CD4-positive, alpha-beta T cell treated with Interleukin-15 for 4 hours (primary cell): ENCODE results near the gene HEXIM1.

Experiments used
- DNase-seq: peaks from one replicate; pipeline ENCODE4 v3.0.0-alpha.2; 2020; ENCODE audit warnings: low spot score

HEXIM1 gene

GRCh38 chr17:45129940-45130680 is 18.2 kb upstream of the HEXIM1 start:
- no peak for DNase-seq

GRCh38 chr17:45130681-45131615 is 17.3 kb upstream of the HEXIM1 start:
- DNase-seq, result no peak

GRCh38 chr17:45131616-45132319 is 16.5 kb upstream of the HEXIM1 start:
- peak; percentile 23 for DNase-seq

GRCh38 chr17:45132320-45132571 is 16.0 kb upstream of the HEXIM1 start, which contains the start of gene PLCD3:
Gene PLCD3 (minus strand): TSS chr17:45132515. CDS start chr17:45132410, 105 bp downstream.
- DNase-seq, result peak; percentile 61

GRCh38 chr17:45132572-45133463 is 15.5 kb upstream of the HEXIM1 start:
- DNase-seq, result peak; percentile 59

- DNase-seq, result peak; percentile 97
Measured at GRCh38 chr17:45135192-45135977, 12.9 kb upstream of the HEXIM1 start, which contains the start of gene ACBD4. Gene ACBD4 (plus strand): TSS chr17:45135687. CDS start chr17:45136145, 458 bp downstream.

GRCh38 chr17:45135978-45136791 is 12.1 kb upstream of the HEXIM1 start:
- no peak for DNase-seq

- DNase-seq, result no peak
Measured at GRCh38 chr17:45136846-45137560, 11.3 kb upstream of the HEXIM1 start.

- no peak for DNase-seq
Measured at GRCh38 chr17:45137561-45138305, 10.5 kb upstream of the HEXIM1 start.

- DNase-seq, result no peak
Measured at GRCh38 chr17:45138911-45139532, 9.3 kb upstream of the HEXIM1 start.

- DNase-seq, result no peak
Measured at GRCh38 chr17:45139533-45139920, 8.7 kb upstream of the HEXIM1 start.

GRCh38 chr17:45143094-45143670 is 5.1 kb upstream of the HEXIM1 start:
- no peak for DNase-seq

GRCh38 chr17:45143767-45144198 is 4.5 kb upstream of the HEXIM1 start:
- no peak for DNase-seq

- no peak for DNase-seq
Measured at GRCh38 chr17:45144199-45145034, 3.9 kb upstream of the HEXIM1 start.

- no peak for DNase-seq
Measured at GRCh38 chr17:45145035-45145389, 3.3 kb upstream of the HEXIM1 start.

- DNase-seq, result no peak
Measured at GRCh38 chr17:45146166-45146565, 2.1 kb upstream of the HEXIM1 start.

- DNase-seq, result no peak
Measured at GRCh38 chr17:45146592-45146889, 1.7 kb upstream of the HEXIM1 start.
